CD4-positive, CD25-positive, alpha-beta regulatory T cell (primary cell): ENCODE data around the gene HSPA1B. TPM values are rescaled to one million over a fixed set of nuclear protein-coding genes. Genes with fewer than 3 reads are reported as not detected.
"Not testable (repeated sequence)": the region's sequence is repeated elsewhere in the genome, so short reads cannot be mapped to it uniquely, and the experiment has no call there.

Experiments used
- ATAC-seq, 2 donors: fragments of 150-1000 bp; cut with Tn5 transposase; one replicate each; pipeline ENCODE4 v1.10.0; 2021; ENCODE audit warnings: low read depth in 2 of 2, moderate number of reproducible peaks in 2 of 2, moderate library complexity in 1 of 2
- DNase-seq, 3 donors: peaks; one replicate each; pipeline versions ENCODE4 v3.0.0 to v3.0.0-alpha.2; 2012 to 2022; ENCODE audit warnings: mixed read lengths in 1 of 3
- H3K27ac ChIP-seq: one replicate; pipeline ENCODE4 v1.7.0; 2013; ENCODE audit warnings: mild to moderate bottlenecking, low read length; ENCODE audit not compliant: insufficient read depth, poor library complexity, severe bottlenecking
- H3K27me3 ChIP-seq: one replicate; pipeline ENCODE4 v1.7.0; 2013; ENCODE audit warnings: low read length; ENCODE audit not compliant: control insufficient read depth, insufficient read depth
- H3K36me3 ChIP-seq: one replicate; pipeline ENCODE4 v1.7.0; 2013; ENCODE audit warnings: mild to moderate bottlenecking, low read length, moderate library complexity; ENCODE audit not compliant: control insufficient read depth, insufficient read depth
- H3K4me1 ChIP-seq: 2 replicates; pipeline ENCODE4 v1.7.0; 2013; ENCODE audit warnings: mild to moderate bottlenecking, low read length; ENCODE audit not compliant: insufficient read depth, control insufficient read depth, poor library complexity, severe bottlenecking
- H3K4me3 ChIP-seq: one replicate; pipeline ENCODE4 v1.7.0; 2013; ENCODE audit warnings: low read depth, mild to moderate bottlenecking, low read length, moderate library complexity
- H3K9me3 ChIP-seq, 2 experiments: 1 replicate in 1 of 2; 2 replicates in 1 of 2; pipeline ENCODE4 v1.7.0; 2013; ENCODE audit warnings: low read length in 2 of 2, mild to moderate bottlenecking in 1 of 2, moderate library complexity in 1 of 2; ENCODE audit not compliant: control insufficient read depth in 2 of 2
- H3K27ac Mint-ChIP-seq, 3 donors: one replicate each; pipeline ENCODE4 v1.8.0; 2020 to 2022; ENCODE audit warnings: mild to moderate bottlenecking in 3 of 3, mixed read lengths in 3 of 3, moderate library complexity in 2 of 3
- H3K27me3 Mint-ChIP-seq: one replicate; pipeline ENCODE4 v1.8.0; 2022; ENCODE audit warnings: mild to moderate bottlenecking, mixed read lengths
- H3K36me3 Mint-ChIP-seq: one replicate; pipeline ENCODE4 v1.8.0; 2020; ENCODE audit warnings: mixed read lengths
- H3K4me1 Mint-ChIP-seq, 4 donors: one replicate each; pipeline ENCODE4 v1.8.0; 2020 to 2022; ENCODE audit warnings: mixed read lengths in 4 of 4, mild to moderate bottlenecking in 1 of 4
- H3K4me3 Mint-ChIP-seq, 4 donors: one replicate each; pipeline ENCODE4 v1.8.0; 2020 to 2022; ENCODE audit warnings: mild to moderate bottlenecking in 4 of 4, mixed read lengths in 4 of 4, moderate library complexity in 3 of 4
- H3K9me3 Mint-ChIP-seq, 7 donors: one replicate each; pipeline ENCODE4 v1.8.0; 2020 to 2022; ENCODE audit warnings: mixed read lengths in 7 of 7, mild to moderate bottlenecking in 3 of 7, moderate library complexity in 2 of 7
- polyA plus RNA-seq, 4 donors: library from polyadenylated mRNA; unstranded; fragments of 300-500 nt; fragmentation: Illumina TruSeq; gene quantifications; one replicate each; pipeline ENCODE4 v1.2.3, GENCODE V29; 2021
- total RNA-seq: library from RNA; stranded (reverse); gene quantifications from one replicate; pipeline ENCODE4 v1.2.3, GENCODE V29; 2022

Gene HSPA1B
- total and polyA plus RNA-seq, 5 donors from 2014 or later = 2.3 to 27.3 (median 3.1) TPM

DNA sequence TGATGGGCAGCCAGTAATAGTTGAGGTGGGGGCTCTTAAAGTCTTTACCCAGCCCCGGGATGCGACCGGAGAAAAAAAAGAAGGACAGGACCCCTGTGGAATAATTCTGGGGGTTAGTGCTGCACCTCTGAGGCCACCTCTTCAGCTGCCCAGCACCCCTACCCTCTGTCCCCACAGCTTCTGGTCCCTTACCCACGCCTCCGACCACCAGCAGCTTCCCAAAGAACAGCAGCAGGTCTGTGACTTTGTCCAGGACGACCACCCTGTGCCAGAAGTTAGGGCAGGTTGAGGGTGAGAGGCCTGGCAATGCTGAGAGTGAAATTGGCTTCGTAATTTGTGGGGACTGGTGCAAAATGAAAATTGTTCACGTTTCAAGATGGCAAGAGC, 37.3 kb downstream of the HSPA1B start:
- H3K4me3 ChIP-seq = no peak overlapping the region
- Mint-ChIP-seq H3K4me1 (peaks cover 4 to 37% (median 18%) of the 10 kb centered on the region in 4 donors), H3K9me3 (peaks cover 0 to 1% (median 0%) of the 10 kb centered on the region in 7 donors), H3K4me3 (peak overlapping the region in 1 of 4 donors; percentile 56), H3K27ac (peak overlapping the region in 1 of 3 donors; percentile 46), H3K27me3 (no peaks in the 10 kb centered on the region), H3K36me3 (peaks cover 9% of the 10 kb centered on the region)
- no peaks in the 10 kb centered on the region for H3K27me3 ChIP-seq
- no peak overlapping the region for H3K27ac ChIP-seq
- no peak for ATAC-seq
- H3K4me1 ChIP-seq = peaks cover 22% of the 10 kb centered on the region
- no peaks in the 10 kb centered on the region for H3K9me3 ChIP-seq
- no peak for DNase-seq
- H3K36me3 ChIP-seq = peaks cover 4% of the 10 kb centered on the region

- H3K4me1 Mint-ChIP-seq = peaks cover 4 to 34% (median 17%) of the 10 kb centered on the region in 4 donors
- Histone ChIP-seq H3K4me3 (no peak overlapping the region), H3K9me3 (no peaks in the 10 kb centered on the region), H3K27ac (no peak overlapping the region), H3K4me1 (peaks cover 22% of the 10 kb centered on the region), H3K27me3 (no peaks in the 10 kb centered on the region), H3K36me3 (no peaks in the 10 kb centered on the region)
- ATAC-seq (no peak), DNase-seq (no peak)
- peaks cover 4% of the 10 kb centered on the region for H3K36me3 Mint-ChIP-seq
- H3K4me3 Mint-ChIP-seq = peak overlapping the region in 3 of 4 donors; percentile 16 to 39 (median 17)
- H3K9me3 Mint-ChIP-seq = peaks cover 0 to 1% (median 0%) of the 10 kb centered on the region in 7 donors
- no peak overlapping the region for H3K27ac Mint-ChIP-seq
- H3K27me3 Mint-ChIP-seq = no peaks in the 10 kb centered on the region
Measured at GRCh38 chr6:31865205-31866118, 37.9 kb downstream of the HSPA1B start.

DNA sequence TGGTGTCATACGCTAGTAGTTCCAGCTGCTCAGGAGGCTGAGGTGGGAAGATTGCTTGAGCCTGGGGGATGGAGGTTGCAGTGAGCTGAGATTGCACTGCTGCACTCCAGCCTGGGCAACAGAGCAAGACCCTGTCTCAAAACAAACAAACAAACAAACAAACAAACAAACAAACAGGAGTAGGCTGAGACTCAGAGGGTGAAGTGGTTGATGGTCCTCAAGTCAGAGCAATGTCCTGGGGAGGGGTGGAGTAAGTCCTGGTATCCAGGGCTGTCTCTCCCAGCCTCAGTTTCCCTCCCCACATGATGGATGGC, 41.1 kb downstream of the HSPA1B start:
- H3K4me1 Mint-ChIP-seq = peaks cover 0 to 14% (median 5%) of the 10 kb centered on the region in 4 donors
- not testable (repeated sequence) for H3K9me3 Mint-ChIP-seq, ATAC-seq, H3K36me3 ChIP-seq, DNase-seq, H3K36me3 Mint-ChIP-seq, H3K27ac Mint-ChIP-seq, H3K4me3 ChIP-seq, H3K27me3 ChIP-seq, H3K9me3 ChIP-seq, H3K4me1 ChIP-seq, H3K27ac ChIP-seq, H3K4me3 Mint-ChIP-seq, H3K27me3 Mint-ChIP-seq

DNA sequence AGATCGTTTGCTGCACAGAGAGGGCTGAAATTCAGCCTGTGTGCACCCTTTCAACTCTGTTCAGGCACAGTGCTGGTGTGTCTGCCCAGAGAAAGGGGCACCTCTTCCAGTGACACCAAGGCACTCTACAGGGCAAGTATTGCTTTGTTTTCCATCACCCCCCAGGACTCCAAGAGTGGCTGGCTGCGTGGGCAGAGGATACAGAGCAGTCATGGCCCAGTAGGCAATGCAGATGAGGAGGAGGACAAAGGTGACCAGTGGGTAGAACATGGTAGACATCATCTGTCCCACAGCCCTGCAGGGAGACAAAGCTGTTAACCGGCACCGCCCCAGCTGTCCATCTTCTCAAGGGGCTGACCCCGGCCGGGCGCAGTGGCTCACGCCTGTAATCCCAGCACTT, 41.8 kb downstream of the HSPA1B start:
- H3K4me1 Mint-ChIP-seq = peaks cover 0 to 7% (median 1%) of the 10 kb centered on the region in 4 donors
- DNase-seq (no peak), ATAC-seq (no peak)
- no peaks in the 10 kb centered on the region for H3K36me3 ChIP-seq
- no peaks in the 10 kb centered on the region for H3K27me3 Mint-ChIP-seq
- peak overlapping the region in 1 of 4 donors; percentile 35 for H3K4me3 Mint-ChIP-seq
- H3K9me3 ChIP-seq = no peaks in the 10 kb centered on the region
- no peak overlapping the region for H3K27ac Mint-ChIP-seq
- H3K36me3 Mint-ChIP-seq = no peaks in the 10 kb centered on the region
- no peaks in the 10 kb centered on the region for H3K27me3 ChIP-seq
- H3K9me3 Mint-ChIP-seq = peaks cover 0 to 1% (median 0%) of the 10 kb centered on the region in 7 donors
- H3K4me3 ChIP-seq = no peak overlapping the region
- H3K4me1 ChIP-seq = peaks cover 1% of the 10 kb centered on the region
- no peak overlapping the region for H3K27ac ChIP-seq

GRCh38 chr6:31870385-31870921, 42.9 kb downstream of the HSPA1B start:
- no peaks in the 10 kb centered on the region for H3K9me3 Mint-ChIP-seq

GRCh38 chr6:31871046-31871659, 43.6 kb downstream of the HSPA1B start:
- ATAC-seq (no peak), DNase-seq (no peak)
- Histone ChIP-seq H3K9me3 (no peaks in the 10 kb centered on the region), H3K27ac (no peak overlapping the region), H3K27me3 (no peaks in the 10 kb centered on the region), H3K4me1 (no peaks in the 10 kb centered on the region), H3K36me3 (no peaks in the 10 kb centered on the region), H3K4me3 (no peak overlapping the region)
- H3K4me3 Mint-ChIP-seq = no peak overlapping the region
- no peaks in the 10 kb centered on the region for H3K36me3 Mint-ChIP-seq
- H3K9me3 Mint-ChIP-seq = no peaks in the 10 kb centered on the region
- H3K27me3 Mint-ChIP-seq = no peaks in the 10 kb centered on the region
- H3K4me1 Mint-ChIP-seq = peaks cover 0 to 5% (median under 1%) of the 10 kb centered on the region in 4 donors
- no peak overlapping the region for H3K27ac Mint-ChIP-seq

More at GRCh38 chr6:31870385-31870921, 42.9 kb downstream of the HSPA1B start:
- Histone ChIP-seq H3K4me3 (no peak overlapping the region), H3K27me3 (no peaks in the 10 kb centered on the region), H3K9me3 (no peaks in the 10 kb centered on the region), H3K36me3 (no peaks in the 10 kb centered on the region), H3K4me1 (no peaks in the 10 kb centered on the region), H3K27ac (no peak overlapping the region)
- H3K4me1 Mint-ChIP-seq = peaks cover 0 to 5% (median 0%) of the 10 kb centered on the region in 4 donors
- H3K27ac Mint-ChIP-seq = peak overlapping the region in 1 of 3 donors; percentile 88
- no peaks in the 10 kb centered on the region for H3K27me3 Mint-ChIP-seq
- no peak overlapping the region for H3K4me3 Mint-ChIP-seq
- DNase-seq = no peak
- no peaks in the 10 kb centered on the region for H3K36me3 Mint-ChIP-seq
- no peak for ATAC-seq

GRCh38 chr6:31874084-31874670, 46.6 kb downstream of the HSPA1B start:
- H3K27ac Mint-ChIP-seq = peak overlapping the region in 1 of 3 donors; percentile 64
- ATAC-seq = no peak
- no peaks in the 10 kb centered on the region for H3K9me3 Mint-ChIP-seq
- Histone ChIP-seq H3K4me3 (no peak overlapping the region), H3K4me1 (no peaks in the 10 kb centered on the region), H3K9me3 (no peaks in the 10 kb centered on the region), H3K27ac (no peak overlapping the region), H3K36me3 (no peaks in the 10 kb centered on the region), H3K27me3 (no peaks in the 10 kb centered on the region)
- H3K4me1 Mint-ChIP-seq = peaks cover 0 to 5% (median under 1%) of the 10 kb centered on the region in 4 donors
- H3K27me3 Mint-ChIP-seq = no peaks in the 10 kb centered on the region
- no peak for DNase-seq
- no peak overlapping the region for H3K4me3 Mint-ChIP-seq
- no peaks in the 10 kb centered on the region for H3K36me3 Mint-ChIP-seq
